ENCODE data around the gene CDKN2B-AS1. TPM values are rescaled to one million over a fixed set of nuclear protein-coding genes. Genes with fewer than 3 reads are reported as not detected.

The CDKN2B-AS1 gene
- polyA plus RNA-seq, 2 donors, result 0.28 to 0.47 TPM

GRCh38 chr9:21991072-21991959 is 3.3 kb upstream of the CDKN2B-AS1 start:
- H3K4me1 ChIP-seq (ENCODE audit: control insufficient read depth in 2 of 2, insufficient read depth in 2 of 2, low read length in 1 of 2), result peaks cover 0 to 3% of the 10 kb centered on the region in 2 donors
- peaks cover 3 to 7% of the 10 kb centered on the region in 2 donors for H3K27me3 ChIP-seq (ENCODE audit: control insufficient read depth in 1 of 2, insufficient read depth in 2 of 2, low read length in 2 of 2)
- peaks cover 0 to 9% of the 10 kb centered on the region in 2 donors for H3K9me3 ChIP-seq (ENCODE audit: control insufficient read depth in 2 of 2, insufficient read depth in 1 of 2, low read depth in 1 of 2, low read length in 1 of 2)
- no peak overlapping the region for H3K4me3 ChIP-seq (ENCODE audit: low read depth in 1 of 2, low read length in 2 of 2)
- 88 to 89% methylated on average over 5 of the region's 5 CpGs for WGBS, 2 donors
- no peak overlapping the region for H3K27ac ChIP-seq (ENCODE audit: low read depth in 2 of 2, low read length in 1 of 2)
- H3K36me3 ChIP-seq (ENCODE audit: control insufficient read depth in 2 of 2, insufficient read depth in 2 of 2, low read length in 1 of 2), result no peaks in the 10 kb centered on the region

DNA sequence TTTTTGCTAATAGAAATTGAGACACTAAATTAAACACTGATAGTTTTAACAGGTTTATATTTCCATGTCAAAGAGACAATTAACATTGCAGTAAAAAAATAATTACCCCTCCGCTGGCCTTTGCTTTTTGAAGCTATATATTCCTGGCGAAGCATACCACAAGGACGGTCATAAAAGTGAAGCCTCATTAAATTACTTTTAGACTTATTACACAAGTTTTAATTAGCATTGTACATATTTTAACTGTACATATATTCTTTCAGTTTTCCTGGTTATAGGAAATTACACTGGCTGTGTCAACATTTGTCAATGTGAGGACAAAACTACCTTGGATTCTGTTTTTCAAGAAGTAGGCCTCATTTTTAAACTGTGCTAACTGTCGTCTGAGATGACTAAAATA is 1.6 kb upstream of the CDKN2B-AS1 start:
- H3K4me3 ChIP-seq (ENCODE audit: low read depth in 1 of 2, low read length in 2 of 2), result peak overlapping the region in 1 of 2 donors; percentile 86
- H3K36me3 ChIP-seq (ENCODE audit: control insufficient read depth in 2 of 2, insufficient read depth in 2 of 2, low read length in 1 of 2), result no peaks in the 10 kb centered on the region
- peaks cover 3 to 7% of the 10 kb centered on the region in 2 donors for H3K27me3 ChIP-seq (ENCODE audit: control insufficient read depth in 1 of 2, insufficient read depth in 2 of 2, low read length in 2 of 2)
- peaks cover 0 to 9% of the 10 kb centered on the region in 2 donors for H3K9me3 ChIP-seq (ENCODE audit: control insufficient read depth in 2 of 2, insufficient read depth in 1 of 2, low read depth in 1 of 2, low read length in 1 of 2)
- 97 to 99% methylated on average over 4 of the region's 4 CpGs for WGBS, 2 donors
- no peak overlapping the region for H3K27ac ChIP-seq (ENCODE audit: low read depth in 2 of 2, low read length in 1 of 2)
- H3K4me1 ChIP-seq (ENCODE audit: control insufficient read depth in 2 of 2, insufficient read depth in 2 of 2, low read length in 1 of 2), result peaks cover 0 to 3% of the 10 kb centered on the region in 2 donors

DNA sequence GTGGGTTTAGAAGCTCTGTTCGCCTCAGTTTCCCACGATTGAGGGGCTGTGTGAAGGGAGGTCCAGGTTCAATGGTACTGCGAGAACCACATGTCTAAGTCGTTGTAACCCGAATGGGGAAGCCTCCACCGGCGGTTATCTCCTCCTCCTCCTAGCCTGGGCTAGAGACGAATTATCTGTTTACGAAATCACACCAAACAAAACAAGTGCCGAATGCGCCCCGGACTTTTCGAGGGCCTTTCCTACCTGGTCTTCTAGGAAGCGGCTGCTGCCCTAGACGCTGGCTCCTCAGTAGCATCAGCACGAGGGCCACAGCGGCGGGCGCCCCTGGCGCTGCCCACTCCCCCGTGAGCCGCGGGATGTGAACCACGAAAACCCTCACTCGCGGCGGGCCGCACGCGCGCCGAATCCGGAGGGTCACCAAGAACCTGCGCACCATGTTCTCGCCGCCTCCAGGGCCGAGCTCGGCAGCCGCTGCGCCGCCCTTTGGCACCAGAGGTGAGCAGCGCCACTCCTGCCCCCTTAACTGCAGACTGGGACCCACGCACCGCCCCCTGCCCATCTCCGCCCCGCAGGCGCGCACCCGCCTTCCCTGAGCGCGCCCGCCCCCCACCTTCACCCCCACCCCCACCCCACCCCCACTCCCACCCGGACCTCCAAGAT is 567 bp upstream of the CDKN2B-AS1 start, which contains the start of gene CDKN2A:
TSS of gene CDKN2A (minus strand) at position 500 of the 663 bp plus-strand sequence.
- peak within 1 kb of the TSS; percentile 84 to 92 for H3K27ac ChIP-seq (ENCODE audit: low read depth in 2 of 2, low read length in 1 of 2)
- no peaks in the 10 kb centered on the region for H3K36me3 ChIP-seq (ENCODE audit: control insufficient read depth in 2 of 2, insufficient read depth in 2 of 2, low read length in 1 of 2)
- peaks cover 3 to 7% of the 10 kb centered on the region in 2 donors for H3K27me3 ChIP-seq (ENCODE audit: control insufficient read depth in 1 of 2, insufficient read depth in 2 of 2, low read length in 2 of 2)
- H3K4me1 ChIP-seq (ENCODE audit: control insufficient read depth in 2 of 2, insufficient read depth in 2 of 2, low read length in 1 of 2), result peaks cover 0 to 3% of the 10 kb centered on the region in 2 donors
- peaks cover 0 to 9% of the 10 kb centered on the region in 2 donors for H3K9me3 ChIP-seq (ENCODE audit: control insufficient read depth in 2 of 2, insufficient read depth in 1 of 2, low read depth in 1 of 2, low read length in 1 of 2)
- peak within 1 kb of the TSS; percentile 86 to 88 for H3K4me3 ChIP-seq (ENCODE audit: low read depth in 1 of 2, low read length in 2 of 2)
- WGBS, 2 donors, result 5 to 9% methylated on average over 41 to 53 of the region's 53 CpGs

DNA sequence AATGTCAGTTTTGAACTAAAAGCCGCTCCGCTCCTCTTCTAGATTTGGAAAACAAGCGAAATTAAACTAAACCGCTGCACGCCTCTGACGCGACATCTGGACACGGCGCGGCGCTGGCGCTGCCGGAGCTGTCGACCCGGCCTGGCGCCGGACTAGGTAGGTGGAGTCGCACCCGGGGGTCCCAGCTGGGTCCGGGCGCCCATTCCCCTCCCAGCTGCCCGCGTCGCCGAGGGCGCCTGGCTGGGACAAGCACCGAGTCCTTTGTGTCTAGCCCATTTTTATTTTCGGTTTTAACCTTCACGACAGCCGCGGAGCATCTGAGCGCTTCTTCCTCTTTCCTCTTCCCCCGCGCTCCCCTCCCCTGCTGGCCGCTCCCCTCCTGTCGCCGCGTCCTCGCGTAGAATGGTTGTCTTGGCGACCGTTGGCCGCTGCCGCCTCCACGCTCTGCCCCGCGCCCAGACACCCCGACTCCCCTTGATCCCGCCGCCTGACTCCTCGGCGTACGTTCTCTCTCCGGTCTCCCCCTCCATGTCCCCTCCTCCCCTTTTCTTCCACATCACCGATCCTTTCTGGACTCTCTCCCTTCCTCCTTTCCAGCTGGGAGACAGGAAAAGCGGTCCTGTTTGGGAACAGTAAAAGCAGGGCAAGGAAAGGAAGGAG is 545 bp downstream of the CDKN2B-AS1 start:
- Histone ChIP-seq H3K4me3 (ENCODE audit: low read depth in 1 of 2, low read length in 2 of 2) (peak overlapping the region; percentile 86 to 88), H3K4me1 (ENCODE audit: control insufficient read depth in 2 of 2, insufficient read depth in 2 of 2, low read length in 1 of 2) (peaks cover 0 to 3% of the 10 kb centered on the region in 2 donors), H3K9me3 (ENCODE audit: control insufficient read depth in 2 of 2, insufficient read depth in 1 of 2, low read depth in 1 of 2, low read length in 1 of 2) (peaks cover 0 to under 1% of the 10 kb centered on the region in 2 donors), H3K36me3 (ENCODE audit: control insufficient read depth in 2 of 2, insufficient read depth in 2 of 2, low read length in 1 of 2) (no peaks in the 10 kb centered on the region), H3K27ac (ENCODE audit: low read depth in 2 of 2, low read length in 1 of 2) (peak overlapping the region; percentile 84 to 92), H3K27me3 (ENCODE audit: control insufficient read depth in 1 of 2, insufficient read depth in 2 of 2, low read length in 2 of 2) (peaks cover 0 to 1% of the 10 kb centered on the region in 2 donors)
- 0 to 1% methylated on average over 56 of the region's 56 CpGs for WGBS, 2 donors

GRCh38 chr9:21995666-21996398 is 1.2 kb downstream of the CDKN2B-AS1 start:
- H3K9me3 ChIP-seq (ENCODE audit: control insufficient read depth in 2 of 2, insufficient read depth in 1 of 2, low read depth in 1 of 2, low read length in 1 of 2), result no peaks in the 10 kb centered on the region
- no peaks in the 10 kb centered on the region for H3K27me3 ChIP-seq (ENCODE audit: control insufficient read depth in 1 of 2, insufficient read depth in 2 of 2, low read length in 2 of 2)
- H3K4me3 ChIP-seq (ENCODE audit: low read depth in 1 of 2, low read length in 2 of 2), result peak overlapping the region; percentile 86 to 88
- peaks cover 0 to 3% of the 10 kb centered on the region in 2 donors for H3K4me1 ChIP-seq (ENCODE audit: control insufficient read depth in 2 of 2, insufficient read depth in 2 of 2, low read length in 1 of 2)
- peak overlapping the region; percentile 84 to 92 for H3K27ac ChIP-seq (ENCODE audit: low read depth in 2 of 2, low read length in 1 of 2)
- 23 to 26% methylated on average over 53 to 54 of the region's 54 CpGs for WGBS, 2 donors
- H3K36me3 ChIP-seq (ENCODE audit: control insufficient read depth in 2 of 2, insufficient read depth in 2 of 2, low read length in 1 of 2), result no peaks in the 10 kb centered on the region

DNA sequence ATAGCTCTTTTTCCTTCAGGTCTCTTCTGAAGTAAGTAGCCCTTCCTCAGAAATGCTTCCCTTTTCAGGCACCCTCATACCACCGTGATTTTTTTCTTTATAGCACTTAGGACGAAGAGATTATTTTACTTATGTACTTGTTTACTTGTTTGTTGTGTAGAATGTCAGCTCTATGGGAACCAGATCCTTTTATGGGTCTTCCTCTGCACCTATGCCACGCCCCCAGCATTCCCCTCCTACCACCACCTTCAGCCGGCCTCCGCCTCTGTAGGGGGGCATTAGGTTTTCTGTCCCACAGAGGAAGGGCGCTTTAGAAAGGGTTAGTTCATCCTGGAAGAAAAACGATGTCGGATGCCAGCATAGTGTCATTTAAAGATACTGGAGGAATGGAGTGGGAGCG is 1.8 kb downstream of the CDKN2B-AS1 start:
- no peak overlapping the region for H3K27ac ChIP-seq (ENCODE audit: low read depth in 2 of 2, low read length in 1 of 2)
- H3K9me3 ChIP-seq (ENCODE audit: control insufficient read depth in 2 of 2, insufficient read depth in 1 of 2, low read depth in 1 of 2, low read length in 1 of 2), result no peaks in the 10 kb centered on the region
- H3K4me1 ChIP-seq (ENCODE audit: control insufficient read depth in 2 of 2, insufficient read depth in 2 of 2, low read length in 1 of 2), result peaks cover 0 to 3% of the 10 kb centered on the region in 2 donors
- WGBS, 2 donors, result 73 to 81% methylated on average over 9 of the region's 9 CpGs
- no peaks in the 10 kb centered on the region for H3K36me3 ChIP-seq (ENCODE audit: control insufficient read depth in 2 of 2, insufficient read depth in 2 of 2, low read length in 1 of 2)
- no peak overlapping the region for H3K4me3 ChIP-seq (ENCODE audit: low read depth in 1 of 2, low read length in 2 of 2)
- no peaks in the 10 kb centered on the region for H3K27me3 ChIP-seq (ENCODE audit: control insufficient read depth in 1 of 2, insufficient read depth in 2 of 2, low read length in 2 of 2)

DNA sequence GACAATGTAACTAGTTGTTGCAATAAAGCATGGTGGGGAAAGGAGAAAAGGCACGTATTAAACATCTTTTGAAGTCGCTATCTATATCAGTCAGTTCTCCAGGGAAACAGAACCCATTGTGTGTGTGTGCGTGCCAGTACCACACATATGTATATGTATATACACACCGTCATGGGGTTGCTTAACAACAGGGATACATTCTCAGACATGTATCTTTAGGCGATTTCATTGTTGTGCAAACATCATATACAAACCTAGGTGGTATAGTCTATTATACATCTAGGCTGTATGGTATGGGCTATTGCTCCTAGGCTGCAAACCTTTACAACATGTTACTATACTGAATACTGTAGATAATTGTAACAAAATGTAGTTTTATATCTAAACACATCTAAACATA is 2.3 kb downstream of the CDKN2B-AS1 start:
- H3K27me3 ChIP-seq (ENCODE audit: control insufficient read depth in 1 of 2, insufficient read depth in 2 of 2, low read length in 2 of 2), result no peaks in the 10 kb centered on the region
- H3K4me3 ChIP-seq (ENCODE audit: low read depth in 1 of 2, low read length in 2 of 2), result no peak overlapping the region
- H3K27ac ChIP-seq (ENCODE audit: low read depth in 2 of 2, low read length in 1 of 2), result no peak overlapping the region
- no peaks in the 10 kb centered on the region for H3K9me3 ChIP-seq (ENCODE audit: control insufficient read depth in 2 of 2, insufficient read depth in 1 of 2, low read depth in 1 of 2, low read length in 1 of 2)
- no peaks in the 10 kb centered on the region for H3K36me3 ChIP-seq (ENCODE audit: control insufficient read depth in 2 of 2, insufficient read depth in 2 of 2, low read length in 1 of 2)
- WGBS, 2 donors, result 88 to 89% methylated on average over 5 of the region's 5 CpGs
- H3K4me1 ChIP-seq (ENCODE audit: control insufficient read depth in 2 of 2, insufficient read depth in 2 of 2, low read length in 1 of 2), result peaks cover 0 to 3% of the 10 kb centered on the region in 2 donors

- no peaks in the 10 kb centered on the region for H3K36me3 ChIP-seq (ENCODE audit: control insufficient read depth in 2 of 2, insufficient read depth in 2 of 2, low read length in 1 of 2)
- peaks cover 0 to 3% of the 10 kb centered on the region in 2 donors for H3K4me1 ChIP-seq (ENCODE audit: control insufficient read depth in 2 of 2, insufficient read depth in 2 of 2, low read length in 1 of 2)
- 89 to 91% methylated on average over 1 of the region's 1 CpG for WGBS, 2 donors
- no peak overlapping the region for H3K27ac ChIP-seq (ENCODE audit: low read depth in 2 of 2, low read length in 1 of 2)
- H3K4me3 ChIP-seq (ENCODE audit: low read depth in 1 of 2, low read length in 2 of 2), result no peak overlapping the region
- H3K27me3 ChIP-seq (ENCODE audit: control insufficient read depth in 1 of 2, insufficient read depth in 2 of 2, low read length in 2 of 2), result no peaks in the 10 kb centered on the region
- no peaks in the 10 kb centered on the region for H3K9me3 ChIP-seq (ENCODE audit: control insufficient read depth in 2 of 2, insufficient read depth in 1 of 2, low read depth in 1 of 2, low read length in 1 of 2)
Measured at GRCh38 chr9:21997480-21997879, 2.9 kb downstream of the CDKN2B-AS1 start.

DNA sequence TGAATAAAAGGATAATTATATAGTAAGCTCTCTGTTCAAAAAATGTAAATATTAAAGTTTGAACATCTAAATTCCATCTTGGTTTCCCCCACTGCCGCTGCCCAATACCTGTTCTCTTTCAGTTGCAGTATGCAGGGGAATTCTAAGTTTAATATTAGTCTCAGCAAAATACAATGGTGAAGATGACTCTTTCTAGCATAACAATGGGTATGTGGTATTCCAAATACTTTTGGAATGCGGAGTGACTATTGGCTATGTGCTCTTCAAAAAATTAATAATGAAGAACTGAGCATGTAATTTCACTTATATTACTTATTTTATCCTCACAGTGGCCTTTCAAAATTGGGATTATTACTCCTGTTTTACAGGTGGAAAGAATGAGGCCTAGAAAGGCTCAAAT is 3.4 kb downstream of the CDKN2B-AS1 start:
- WGBS, 2 donors, result 87 to 88% methylated on average over 2 of the region's 2 CpGs
- no peaks in the 10 kb centered on the region for H3K36me3 ChIP-seq (ENCODE audit: control insufficient read depth in 2 of 2, insufficient read depth in 2 of 2, low read length in 1 of 2)
- no peaks in the 10 kb centered on the region for H3K9me3 ChIP-seq (ENCODE audit: control insufficient read depth in 2 of 2, insufficient read depth in 1 of 2, low read depth in 1 of 2, low read length in 1 of 2)
- H3K27me3 ChIP-seq (ENCODE audit: control insufficient read depth in 1 of 2, insufficient read depth in 2 of 2, low read length in 2 of 2), result no peaks in the 10 kb centered on the region
- H3K4me1 ChIP-seq (ENCODE audit: control insufficient read depth in 2 of 2, insufficient read depth in 2 of 2, low read length in 1 of 2), result peaks cover 0 to 3% of the 10 kb centered on the region in 2 donors
- H3K4me3 ChIP-seq (ENCODE audit: low read depth in 1 of 2, low read length in 2 of 2), result no peak overlapping the region
- no peak overlapping the region for H3K27ac ChIP-seq (ENCODE audit: low read depth in 2 of 2, low read length in 1 of 2)

Measured in esophagus (tissue), 2 donors.